Kidney capillary endothelial cell (primary cell): ENCODE results near the gene CREBRF.
"Not testable (repeated sequence)": the region's sequence is repeated elsewhere in the genome, so short reads cannot be mapped to it uniquely, and the experiment has no call there.

Experiments
- DNase-seq: peaks from one replicate; pipeline ENCODE4 v3.0.0-alpha.2; 2018; ENCODE audit warnings: low spot score

The CREBRF gene

GRCh38 chr5:173055983-173056782, at the start of gene CREBRF:
CREBRF (plus strand) TSS chr5:173056352; CDS start chr5:173080776, 24,424 bp downstream.
- peak; percentile 96 for DNase-seq

GRCh38 chr5:173010021-173010420, 46.1 kb upstream of the CREBRF start:
- DNase-seq = no peak

- DNase-seq = no peak
Measured at GRCh38 chr5:173010547-173011464, 45.3 kb upstream of the CREBRF start.

GRCh38 chr5:173011566-173011965, 44.6 kb upstream of the CREBRF start:
- no peak for DNase-seq

- DNase-seq = no peak
Measured at GRCh38 chr5:173012882-173013281, 43.3 kb upstream of the CREBRF start.

- DNase-seq = no peak
Measured at GRCh38 chr5:173014671-173015070, 41.5 kb upstream of the CREBRF start.

- DNase-seq = no peak
Measured at GRCh38 chr5:173015192-173015591, 41.0 kb upstream of the CREBRF start.

GRCh38 chr5:173015598-173016455, 40.3 kb upstream of the CREBRF start:
- DNase-seq = no peak

- no peak for DNase-seq
Measured at GRCh38 chr5:173016598-173017046, 39.5 kb upstream of the CREBRF start.

- not testable (repeated sequence) for DNase-seq
Measured at GRCh38 chr5:173017087-173017486, 39.1 kb upstream of the CREBRF start.

- no peak for DNase-seq
Measured at GRCh38 chr5:173018358-173018757, 37.8 kb upstream of the CREBRF start.

- no peak for DNase-seq
Measured at GRCh38 chr5:173020154-173020581, 36.0 kb upstream of the CREBRF start.

- no peak for DNase-seq
Measured at GRCh38 chr5:173020643-173021042, 35.5 kb upstream of the CREBRF start.

GRCh38 chr5:173025651-173026050, 30.5 kb upstream of the CREBRF start:
- no peak for DNase-seq

- no peak for DNase-seq
Measured at GRCh38 chr5:173027905-173028304, 28.2 kb upstream of the CREBRF start.

GRCh38 chr5:173028811-173029327, 27.3 kb upstream of the CREBRF start:
- DNase-seq = no peak

GRCh38 chr5:173029499-173029921, 26.6 kb upstream of the CREBRF start:
- no peak for DNase-seq

GRCh38 chr5:173032096-173032495, 24.1 kb upstream of the CREBRF start:
- not testable (repeated sequence) for DNase-seq

- DNase-seq = no peak
Measured at GRCh38 chr5:173032730-173033129, 23.4 kb upstream of the CREBRF start.

GRCh38 chr5:173033923-173034322, 22.2 kb upstream of the CREBRF start:
- DNase-seq = no peak

GRCh38 chr5:173035904-173036707, 20.0 kb upstream of the CREBRF start:
- no peak for DNase-seq
